Measurements from ENCODE around the gene CTSH. TPM values are rescaled to one million over a fixed set of nuclear protein-coding genes. Genes with fewer than 3 reads are reported as not detected.

Gene CTSH
- total and polyA plus RNA-seq, 3 donors from 2014 or later: 44.3 to 152 (median 45.6) TPM

- no peak for DNase-seq
- Histone ChIP-seq H3K27me3 (no peaks in the 10 kb centered on the region), H3K4me3 (no peak overlapping the region), H3K9me3 (no peaks in the 10 kb centered on the region), H3K36me3 (ENCODE audit: low read depth, missing control alignments) (no peaks in the 10 kb centered on the region), H3K27ac (peak overlapping the region; percentile 46 to 76), H3K4me1 (peaks cover 3% of the 10 kb centered on the region)
- intact Hi-C loops (cut with DNase I; ENCODE audit: low total_unique reads): no loop called here
- TF ChIP-seq CTCF (IDR thresholded peaks at IDR 0.05): no peak
- TF ChIP-seq POLR2A (IDR thresholded peaks at IDR 0.05): no peak
- WGBS, 2 donors: 76 to 86% methylated on average over 10 of the region's 10 CpGs
Observed at GRCh38 chr15:78987556-78988360, 42.9 kb upstream of the CTSH start.

GRCh38 chr15:78985859-78986475, 41.1 kb upstream of the CTSH start:
- H3K9me3 ChIP-seq: no peaks in the 10 kb centered on the region
- no peak overlapping the region for H3K27ac ChIP-seq
- no peak for DNase-seq
- H3K27me3 ChIP-seq: no peaks in the 10 kb centered on the region
- TF ChIP-seq POLR2A (IDR thresholded peaks at IDR 0.05) (no peak), CTCF (IDR thresholded peaks at IDR 0.05) (no peak)
- no peak overlapping the region for H3K4me3 ChIP-seq
- 70 to 82% methylated on average over 6 of the region's 6 CpGs for WGBS, 2 donors
- no peaks in the 10 kb centered on the region for H3K36me3 ChIP-seq (ENCODE audit: low read depth, missing control alignments)
- peaks cover 3% of the 10 kb centered on the region for H3K4me1 ChIP-seq
- intact Hi-C loops (cut with DNase I; ENCODE audit: low total_unique reads): no loop called here

- no peaks in the 10 kb centered on the region for H3K9me3 ChIP-seq
- no peak overlapping the region for H3K27ac ChIP-seq
- DNase-seq: no peak
- H3K27me3 ChIP-seq: no peaks in the 10 kb centered on the region
- WGBS, 2 donors: 91 to 93% methylated on average over 1 of the region's 1 CpG
- H3K4me3 ChIP-seq: no peak overlapping the region
- H3K4me1 ChIP-seq: peaks cover 6% of the 10 kb centered on the region
- TF ChIP-seq POLR2A (IDR thresholded peaks at IDR 0.05) (no peak), CTCF (IDR thresholded peaks at IDR 0.05) (no peak)
- intact Hi-C loops (cut with DNase I; ENCODE audit: low total_unique reads): no loop called here
- no peaks in the 10 kb centered on the region for H3K36me3 ChIP-seq (ENCODE audit: low read depth, missing control alignments)
Observed at GRCh38 chr15:78984041-78984440, 39.2 kb upstream of the CTSH start.

GRCh38 chr15:78983146-78983918, 38.5 kb upstream of the CTSH start:
- no peak overlapping the region for H3K4me3 ChIP-seq
- H3K4me1 ChIP-seq: peaks cover 9% of the 10 kb centered on the region
- H3K9me3 ChIP-seq: no peaks in the 10 kb centered on the region
- no peak for TF ChIP-seq POLR2A (IDR thresholded peaks at IDR 0.05)
- TF ChIP-seq CTCF (IDR thresholded peaks at IDR 0.05): no peak
- no peak overlapping the region for H3K27ac ChIP-seq
- H3K36me3 ChIP-seq (ENCODE audit: low read depth, missing control alignments): no peaks in the 10 kb centered on the region
- DNase-seq: no peak
- no peaks in the 10 kb centered on the region for H3K27me3 ChIP-seq
- intact Hi-C loops (cut with DNase I; ENCODE audit: low total_unique reads): no loop called here
- WGBS, 2 donors: 68 to 77% methylated on average over 5 of the region's 5 CpGs
